ENCODE data around the gene ATE1.
"Not testable (repeated sequence)": the region's sequence is repeated elsewhere in the genome, so short reads cannot be mapped to it uniquely, and the experiment has no call there.

Gene ATE1

DNA sequence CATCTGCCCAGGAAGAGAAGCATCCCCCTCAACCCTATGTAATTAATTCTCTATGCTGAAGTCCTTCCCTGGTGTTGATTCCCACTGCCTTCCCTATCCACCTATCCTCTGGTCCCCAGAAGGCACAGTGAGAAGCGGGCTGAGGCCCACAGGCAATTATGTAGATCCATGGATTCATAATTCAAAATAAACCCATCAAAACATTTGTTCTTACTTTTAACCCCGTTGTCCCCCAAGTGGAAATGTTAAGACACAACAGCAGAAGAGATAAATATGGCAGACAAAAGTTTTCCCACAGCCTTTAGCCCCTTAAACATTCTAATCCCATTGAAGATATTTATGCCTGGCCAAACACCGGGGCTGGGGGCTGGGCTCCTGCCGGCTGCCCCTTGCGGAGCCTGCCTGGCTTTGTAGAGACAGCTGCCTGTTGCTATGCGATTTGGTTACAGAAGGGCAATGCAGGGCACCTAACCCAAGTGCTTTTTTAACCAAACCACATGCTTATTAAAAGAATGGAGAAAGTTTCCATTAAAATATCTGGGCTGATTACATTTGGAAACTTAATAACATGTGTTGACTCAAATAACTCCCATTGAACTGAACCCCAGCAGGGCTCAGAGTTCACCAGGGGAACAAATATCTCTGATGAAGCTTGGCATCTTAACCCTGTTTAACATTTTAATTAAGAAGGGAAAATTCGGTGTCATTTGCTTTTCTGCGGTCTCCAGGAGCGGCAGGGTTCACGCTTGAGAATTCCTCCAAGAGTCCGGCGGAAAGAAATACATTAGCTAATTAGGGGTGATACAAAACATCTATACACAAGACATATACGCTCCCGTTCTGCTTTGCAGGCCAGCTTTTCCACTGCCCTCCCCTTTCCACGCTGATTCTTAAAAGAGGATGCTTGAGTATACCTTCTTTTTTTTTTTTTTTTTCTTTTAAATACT, 218.8 kb downstream of the ATE1 start:
- DNase-seq (ENCODE audit: extremely low spot score): no peak
- TF ChIP-seq ZNF384 (IDR thresholded peaks at IDR 0.05) (no peak), NFRKB (IDR thresholded peaks at IDR 0.05) (no peak), LEF1 (IDR thresholded peaks at IDR 0.05; ENCODE audit: borderline replicate concordance) (no peak), BHLHE40 (IDR thresholded peaks at IDR 0.05; ENCODE audit: borderline replicate concordance) (no peak), ELF4 (IDR thresholded peaks at IDR 0.05) (no peak), TARDBP (IDR thresholded peaks at IDR 0.05) (no peak), SUZ12 (IDR thresholded peaks at IDR 0.05) (no peak), PKNOX1 (IDR thresholded peaks at IDR 0.05) (no peak), HDGF (IDR thresholded peaks at IDR 0.05; ENCODE audit: borderline replicate concordance) (no peak), FOXM1 (IDR thresholded peaks at IDR 0.05; ENCODE audit: borderline replicate concordance) (no peak), CTBP1 (IDR thresholded peaks at IDR 0.05; ENCODE audit: borderline replicate concordance) (no peak), FOXA1 (IDR thresholded peaks at IDR 0.05) (no peak), ARNT (IDR thresholded peaks at IDR 0.05) (no peak), FOXK2 (IDR thresholded peaks at IDR 0.05) (no peak), L3MBTL2 (conservative IDR thresholded peaks at IDR 0.05) (no peak), SP1 (IDR thresholded peaks at IDR 0.05) (no peak)
- ChIA-PET CTCF (interaction anchor here (1.4 kb wide), 1 partner anchor 12 kb away, joined by 4 read pairs; no protein-coding TSS in a partner anchor), POLR2A (no interaction called here)

GRCh38 chr10:121702351-121703320, 225.2 kb downstream of the ATE1 start:
- ChIA-PET CTCF (no interaction called here), POLR2A (no interaction called here)
- TF ChIP-seq TARDBP (IDR thresholded peaks at IDR 0.05) (no peak), FOXA1 (IDR thresholded peaks at IDR 0.05) (no peak), NFRKB (IDR thresholded peaks at IDR 0.05) (no peak), PKNOX1 (IDR thresholded peaks at IDR 0.05) (no peak), BHLHE40 (IDR thresholded peaks at IDR 0.05; ENCODE audit: borderline replicate concordance) (no peak), LEF1 (IDR thresholded peaks at IDR 0.05; ENCODE audit: borderline replicate concordance) (no peak), ARNT (IDR thresholded peaks at IDR 0.05) (no peak), SP1 (IDR thresholded peaks at IDR 0.05) (no peak), L3MBTL2 (conservative IDR thresholded peaks at IDR 0.05) (no peak), FOXK2 (IDR thresholded peaks at IDR 0.05) (no peak), CTBP1 (IDR thresholded peaks at IDR 0.05; ENCODE audit: borderline replicate concordance) (no peak), SUZ12 (IDR thresholded peaks at IDR 0.05) (no peak), FOXM1 (IDR thresholded peaks at IDR 0.05; ENCODE audit: borderline replicate concordance) (no peak), ELF4 (IDR thresholded peaks at IDR 0.05) (no peak), ZNF384 (IDR thresholded peaks at IDR 0.05) (no peak), HDGF (IDR thresholded peaks at IDR 0.05; ENCODE audit: borderline replicate concordance) (no peak)
- no peak for DNase-seq (ENCODE audit: extremely low spot score)

- ChIA-PET CTCF (no interaction called here), POLR2A (no interaction called here)
- no peak for TF ChIP-seq SP1 (IDR thresholded peaks at IDR 0.05)
- no peak for TF ChIP-seq SUZ12 (IDR thresholded peaks at IDR 0.05)
- no peak for TF ChIP-seq ZNF384 (IDR thresholded peaks at IDR 0.05)
- no peak for TF ChIP-seq LEF1 (IDR thresholded peaks at IDR 0.05; ENCODE audit: borderline replicate concordance)
- DNase-seq (ENCODE audit: extremely low spot score): no peak
Observed at GRCh38 chr10:121700416-121700815, 227.4 kb downstream of the ATE1 start.

- POLR2A ChIA-PET; CTCF ChIA-PET; DNase-seq (ENCODE audit: extremely low spot score): not testable (repeated sequence)
Observed at GRCh38 chr10:121699703-121700102, 228.1 kb downstream of the ATE1 start.

- CTCF ChIA-PET: no interaction called here
- no peak for TF ChIP-seq FOXK2 (IDR thresholded peaks at IDR 0.05)
- TF ChIP-seq SP1 (IDR thresholded peaks at IDR 0.05): no peak
- TF ChIP-seq L3MBTL2 (conservative IDR thresholded peaks at IDR 0.05): no peak
- TF ChIP-seq NFRKB (IDR thresholded peaks at IDR 0.05): no peak
- no peak for TF ChIP-seq HDGF (IDR thresholded peaks at IDR 0.05; ENCODE audit: borderline replicate concordance)
- no peak for TF ChIP-seq CTBP1 (IDR thresholded peaks at IDR 0.05; ENCODE audit: borderline replicate concordance)
- no peak for TF ChIP-seq ARNT (IDR thresholded peaks at IDR 0.05)
- TF ChIP-seq PKNOX1 (IDR thresholded peaks at IDR 0.05): no peak
- TF ChIP-seq ZNF384 (IDR thresholded peaks at IDR 0.05): no peak
- no peak for TF ChIP-seq SUZ12 (IDR thresholded peaks at IDR 0.05)
- no peak for TF ChIP-seq FOXA1 (IDR thresholded peaks at IDR 0.05)
- no peak for TF ChIP-seq TARDBP (IDR thresholded peaks at IDR 0.05)
- no peak for TF ChIP-seq LEF1 (IDR thresholded peaks at IDR 0.05; ENCODE audit: borderline replicate concordance)
- no peak for TF ChIP-seq BHLHE40 (IDR thresholded peaks at IDR 0.05; ENCODE audit: borderline replicate concordance)
- no peak for TF ChIP-seq FOXM1 (IDR thresholded peaks at IDR 0.05; ENCODE audit: borderline replicate concordance)
- no peak for TF ChIP-seq ELF4 (IDR thresholded peaks at IDR 0.05)
Observed at GRCh38 chr10:121698902-121699301, 228.9 kb downstream of the ATE1 start.

More at GRCh38 chr10:121698902-121699301, 228.9 kb downstream of the ATE1 start:
- POLR2A ChIA-PET: no interaction called here
- DNase-seq (ENCODE audit: extremely low spot score): no peak

Data from HEK293T (cell line).